ENCODE data around the gene MAML3.

DNA sequence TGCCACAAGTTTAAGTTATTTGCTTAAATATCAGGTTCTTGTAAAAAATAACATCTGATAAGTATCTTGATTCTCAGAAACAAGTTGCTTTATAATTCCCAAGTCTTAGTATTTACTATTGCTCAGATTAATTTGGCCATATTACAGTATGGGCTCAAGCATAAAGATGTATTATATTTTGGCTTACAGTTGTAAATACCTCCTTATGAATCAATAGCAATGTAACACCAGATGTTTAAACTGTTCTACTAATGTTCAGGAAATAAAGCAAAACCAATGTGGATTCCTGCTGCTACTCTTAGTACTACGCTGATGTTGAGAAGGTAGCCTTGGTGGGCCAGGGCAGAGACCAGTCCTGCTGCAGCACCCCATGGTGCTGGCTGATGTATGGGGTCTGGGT lies 385.6 kb downstream of the MAML3 start:
- TF ChIP-seq, protein P1, sequence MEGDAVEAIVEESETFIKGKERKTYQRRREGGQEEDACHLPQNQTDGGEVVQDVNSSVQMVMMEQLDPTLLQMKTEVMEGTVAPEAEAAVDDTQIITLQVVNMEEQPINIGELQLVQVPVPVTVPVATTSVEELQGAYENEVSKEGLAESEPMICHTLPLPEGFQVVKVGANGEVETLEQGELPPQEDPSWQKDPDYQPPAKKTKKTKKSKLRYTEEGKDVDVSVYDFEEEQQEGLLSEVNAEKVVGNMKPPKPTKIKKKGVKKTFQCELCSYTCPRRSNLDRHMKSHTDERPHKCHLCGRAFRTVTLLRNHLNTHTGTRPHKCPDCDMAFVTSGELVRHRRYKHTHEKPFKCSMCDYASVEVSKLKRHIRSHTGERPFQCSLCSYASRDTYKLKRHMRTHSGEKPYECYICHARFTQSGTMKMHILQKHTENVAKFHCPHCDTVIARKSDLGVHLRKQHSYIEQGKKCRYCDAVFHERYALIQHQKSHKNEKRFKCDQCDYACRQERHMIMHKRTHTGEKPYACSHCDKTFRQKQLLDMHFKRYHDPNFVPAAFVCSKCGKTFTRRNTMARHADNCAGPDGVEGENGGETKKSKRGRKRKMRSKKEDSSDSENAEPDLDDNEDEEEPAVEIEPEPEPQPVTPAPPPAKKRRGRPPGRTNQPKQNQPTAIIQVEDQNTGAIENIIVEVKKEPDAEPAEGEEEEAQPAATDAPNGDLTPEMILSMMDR (IDR thresholded peaks at IDR 0.05), result no peak
- no peak for TF ChIP-seq POLR2A (IDR thresholded peaks at IDR 0.05)

All from uterus (tissue), 2 donors.